Mucosa of descending colon (tissue), 3 donors: Measurements from ENCODE around the gene MAML2. TPM values are rescaled to one million over a fixed set of nuclear protein-coding genes. Genes with fewer than 3 reads are reported as not detected.

Experiments
- ATAC-seq: fragments of 200-7000 bp; cut with Tn5 transposase; one replicate; pipeline ENCODE4 v1.9.1; 2020; ENCODE audit warnings: mild to moderate bottlenecking, moderate library complexity
- DNase-seq, 3 donors: peaks; one replicate each; pipeline ENCODE4 v3.0.0-alpha.2; 2020
- H3K36me3 ChIP-seq: fragments of 200-600 bp; one replicate; pipeline ENCODE4 v1.8.0; 2021; ENCODE audit warnings: low read depth, mild to moderate bottlenecking
- H3K4me1 ChIP-seq: fragments of 200-600 bp; one replicate; pipeline ENCODE4 v1.8.0; 2021; ENCODE audit warnings: low read depth, mild to moderate bottlenecking
- H3K4me3 ChIP-seq: fragments of 200-600 bp; one replicate; pipeline ENCODE4 v1.8.0; 2021; ENCODE audit warnings: mild to moderate bottlenecking
- H3K9me3 ChIP-seq: fragments of 200-600 bp; one replicate; pipeline ENCODE4 v1.8.0; 2021; ENCODE audit warnings: mild to moderate bottlenecking
- intact Hi-C, 2 donors: fragments of 100-400 bp; cut with DNase I in 1 of 2; cut with micrococcal nuclease in 1 of 2; formaldehyde crosslinking; loops; one replicate each; pipeline versions ENCODE4 v1.11.0 to v1.11.1; 2022; cut with DNase I, micrococcal nuclease
- total RNA-seq, 3 donors: library from RNA; stranded (reverse); fragmentation: NEBNext Ultra II Directional in 2 of 3; extraction: Animal tissue kit (Norgen Biotek cat#: 25700) in 2 of 3; gene quantifications; one replicate each; pipeline versions ENCODE4 v1.2.1 to v1.2.4, GENCODE V29; 2021 to 2023
- TF ChIP-seq, protein P1 (sequence below): fragments of 200-600 bp; IDR thresholded peaks from one replicate; pipeline ENCODE4 v1.8.0; 2022; ENCODE audit warnings: antibody characterized with exemption, mild to moderate bottlenecking
- donor health status: DM: no; HTN: no; CAD: no; lungs with moderate emphysema.
- donor health status: DM: no; HTN: no; CAD: no.
- donor health status: DM: no; HTN: yes; CAD: no.

Gene MAML2
- total RNA-seq, 3 donors from 2014 or later: 15.2 to 26.4 (median 15.8) TPM

DNA sequence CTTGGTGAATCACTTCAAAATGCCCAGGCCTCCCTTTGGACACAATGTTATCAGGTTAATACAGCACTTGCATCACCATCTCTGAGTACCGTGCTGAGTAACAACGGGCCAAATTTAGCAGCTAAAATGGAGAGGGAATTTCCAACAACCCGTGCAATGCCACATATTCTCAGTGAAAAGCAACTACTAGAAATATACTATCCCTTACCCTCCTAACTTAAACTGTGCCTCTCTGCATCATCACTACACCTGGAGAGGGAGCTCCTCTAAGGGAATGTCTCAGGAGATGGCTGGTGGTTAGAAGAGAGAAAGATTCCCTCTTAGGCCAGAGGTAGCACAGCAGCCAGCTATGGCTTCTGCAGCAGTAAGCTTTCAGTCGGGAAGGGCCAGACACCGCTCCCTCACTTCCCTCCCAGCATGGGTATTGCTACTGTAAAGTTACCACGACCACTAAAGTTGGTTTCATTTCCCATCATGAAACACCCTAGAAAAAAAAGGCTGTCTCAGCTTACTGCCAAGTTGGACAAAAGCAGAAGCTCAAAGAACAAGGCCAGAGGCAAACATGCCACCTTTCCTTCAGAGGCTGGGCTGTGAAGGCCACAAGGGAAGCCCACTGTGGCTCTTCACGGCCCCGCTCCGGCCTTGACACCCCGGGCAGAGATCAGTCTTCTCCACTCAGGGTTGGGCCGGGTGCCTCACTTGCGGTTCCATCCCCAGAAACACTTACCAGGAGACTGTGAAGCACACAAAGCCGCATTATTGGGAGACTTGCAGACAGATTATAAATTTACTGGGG is 3.9 kb downstream of the MAML2 start:
- intact Hi-C loops: no loop called here
- peak; percentile 57 to 63 (median 58) for DNase-seq

DNA sequence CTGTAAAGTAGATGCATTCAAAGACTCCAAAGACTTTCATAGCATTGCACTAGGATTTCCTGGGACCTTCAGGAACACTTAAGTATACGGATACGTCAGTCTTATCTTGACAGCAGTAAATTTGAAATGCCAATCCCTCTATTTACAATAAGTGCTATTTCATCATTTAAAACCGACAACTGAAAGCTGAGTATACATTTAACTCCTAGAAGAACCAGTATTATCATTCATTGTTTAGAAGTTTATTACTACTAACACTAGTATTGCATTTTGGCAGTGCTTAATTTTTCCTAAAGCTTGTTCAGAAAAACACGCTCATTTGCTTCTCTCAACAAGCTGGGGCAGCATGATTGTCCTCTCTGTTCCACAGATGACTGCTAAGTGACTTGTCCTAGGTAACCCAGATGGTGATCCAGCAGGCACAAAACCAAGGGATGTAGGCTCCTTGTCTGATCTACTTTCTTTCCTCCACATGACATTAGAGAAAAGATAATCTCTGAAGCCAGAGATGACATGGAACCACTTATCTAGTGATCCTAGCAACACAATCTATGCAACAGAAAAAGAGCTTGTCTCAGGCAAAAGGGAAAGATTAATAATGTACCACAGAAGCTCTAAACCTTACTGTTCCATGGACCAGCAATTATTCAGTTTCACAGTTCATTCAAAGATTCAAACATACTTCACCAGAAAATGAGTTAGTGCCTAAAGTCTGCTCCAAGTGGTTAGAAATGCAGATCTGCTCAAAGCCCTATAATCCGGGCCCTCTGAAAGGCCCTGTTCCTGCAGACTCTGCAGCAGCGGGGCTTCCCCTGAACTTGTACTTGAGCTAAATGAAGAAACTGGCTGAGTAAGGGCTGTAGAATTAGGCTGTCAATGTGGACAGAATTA is 5.2 kb downstream of the MAML2 start:
- TF ChIP-seq, protein P1, sequence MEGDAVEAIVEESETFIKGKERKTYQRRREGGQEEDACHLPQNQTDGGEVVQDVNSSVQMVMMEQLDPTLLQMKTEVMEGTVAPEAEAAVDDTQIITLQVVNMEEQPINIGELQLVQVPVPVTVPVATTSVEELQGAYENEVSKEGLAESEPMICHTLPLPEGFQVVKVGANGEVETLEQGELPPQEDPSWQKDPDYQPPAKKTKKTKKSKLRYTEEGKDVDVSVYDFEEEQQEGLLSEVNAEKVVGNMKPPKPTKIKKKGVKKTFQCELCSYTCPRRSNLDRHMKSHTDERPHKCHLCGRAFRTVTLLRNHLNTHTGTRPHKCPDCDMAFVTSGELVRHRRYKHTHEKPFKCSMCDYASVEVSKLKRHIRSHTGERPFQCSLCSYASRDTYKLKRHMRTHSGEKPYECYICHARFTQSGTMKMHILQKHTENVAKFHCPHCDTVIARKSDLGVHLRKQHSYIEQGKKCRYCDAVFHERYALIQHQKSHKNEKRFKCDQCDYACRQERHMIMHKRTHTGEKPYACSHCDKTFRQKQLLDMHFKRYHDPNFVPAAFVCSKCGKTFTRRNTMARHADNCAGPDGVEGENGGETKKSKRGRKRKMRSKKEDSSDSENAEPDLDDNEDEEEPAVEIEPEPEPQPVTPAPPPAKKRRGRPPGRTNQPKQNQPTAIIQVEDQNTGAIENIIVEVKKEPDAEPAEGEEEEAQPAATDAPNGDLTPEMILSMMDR: no peak
- H3K4me3 ChIP-seq: no peak overlapping the region
- H3K9me3 ChIP-seq: no peaks in the 10 kb centered on the region
- intact Hi-C loops: no loop called here
- ATAC-seq (peak; percentile 36), DNase-seq (peak in 2 of 3 donors; percentile 37 to 61)
- H3K4me1 ChIP-seq: peaks cover 51% of the 10 kb centered on the region
- H3K36me3 ChIP-seq: no peaks in the 10 kb centered on the region

More for the DNA sequence above, 3.9 kb downstream of the MAML2 start:
- ATAC-seq: peak; percentile 25
- H3K9me3 ChIP-seq: no peaks in the 10 kb centered on the region
- H3K36me3 ChIP-seq: no peaks in the 10 kb centered on the region
- no peak overlapping the region for H3K4me3 ChIP-seq
- H3K4me1 ChIP-seq: peaks cover 44% of the 10 kb centered on the region
- TF ChIP-seq, protein P1: no peak

DNA sequence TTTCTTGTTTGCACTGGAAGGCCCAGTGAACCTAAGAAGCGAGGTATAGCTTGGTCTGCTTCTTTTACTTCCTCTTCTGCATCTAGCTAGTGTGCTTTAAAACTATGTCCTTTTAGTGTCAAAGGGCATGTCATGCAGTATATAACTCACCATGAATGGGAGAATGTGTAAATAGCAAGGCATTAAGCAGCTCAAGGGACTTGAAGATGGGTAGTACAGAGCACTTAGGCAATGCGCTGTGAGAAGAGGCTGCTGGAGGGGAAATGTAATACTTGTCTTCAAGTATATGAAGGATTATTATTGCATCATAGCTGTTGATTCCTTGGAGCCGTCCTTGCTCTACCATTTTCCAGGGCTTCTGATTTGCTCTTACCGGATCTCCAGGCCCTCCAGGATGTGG is 7.6 kb downstream of the MAML2 start:
- DNase-seq: no peak
- H3K4me1 ChIP-seq: peaks cover 54% of the 10 kb centered on the region
- H3K9me3 ChIP-seq: no peaks in the 10 kb centered on the region

DNA sequence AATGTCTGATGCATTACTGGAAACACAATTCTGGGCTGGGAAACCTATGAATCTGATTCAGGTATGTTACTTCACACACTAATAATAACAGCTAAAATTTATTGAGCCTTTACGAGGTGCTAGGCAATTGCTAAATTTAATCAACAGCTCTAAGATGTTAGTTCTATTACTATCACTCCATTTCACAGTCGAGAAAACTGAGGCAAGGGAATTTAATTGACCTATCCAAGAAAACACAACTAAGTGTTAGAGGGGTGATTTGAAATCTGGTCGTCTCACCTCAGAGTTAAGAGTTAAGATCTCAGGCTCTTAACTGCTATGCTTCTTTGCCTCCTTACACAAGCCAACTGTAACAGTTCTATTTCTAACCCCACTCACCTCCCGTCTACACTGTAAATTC is 8.8 kb downstream of the MAML2 start:
- H3K9me3 ChIP-seq: no peaks in the 10 kb centered on the region
- intact Hi-C loops: no loop called here
- no peak for ATAC-seq

More for the DNA sequence above, 7.6 kb downstream of the MAML2 start:
- ATAC-seq: peak; percentile 39
- no peak overlapping the region for H3K4me3 ChIP-seq
- TF ChIP-seq, protein P1: no peak
- H3K36me3 ChIP-seq: no peaks in the 10 kb centered on the region
- intact Hi-C loops: no loop called here

DNA sequence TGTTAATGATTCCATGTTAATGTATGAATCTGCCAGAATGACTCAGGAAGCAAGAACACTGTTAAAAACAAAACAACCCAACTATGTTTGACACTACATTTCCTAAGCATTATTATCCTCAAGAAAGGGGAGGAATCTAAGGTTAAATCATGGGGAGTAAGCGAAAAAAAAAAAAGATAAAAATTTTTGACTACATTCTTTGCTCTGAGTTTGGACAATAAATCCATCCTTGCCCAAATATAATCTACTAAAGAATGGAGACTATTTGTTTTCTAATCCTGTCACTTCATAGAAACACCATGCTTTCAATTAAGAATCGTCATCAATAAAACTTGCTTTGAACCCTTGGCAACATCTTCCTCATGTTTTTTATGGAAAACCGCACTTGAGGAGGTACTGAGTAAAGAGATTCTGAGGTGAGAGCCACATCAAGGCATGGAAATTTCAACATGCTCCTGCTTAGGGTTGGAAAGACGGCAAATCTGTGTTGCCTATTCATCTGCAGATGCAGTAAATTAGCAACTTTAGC is 9.7 kb downstream of the MAML2 start:
- Histone ChIP-seq H3K4me1 (peaks cover 33% of the 10 kb centered on the region), H3K4me3 (no peak overlapping the region), H3K36me3 (no peaks in the 10 kb centered on the region), H3K9me3 (no peaks in the 10 kb centered on the region)
- DNase-seq (no peak), ATAC-seq (no peak)
- TF ChIP-seq, protein P1: no peak
- intact Hi-C loops: no loop called here

More for the DNA sequence above, 8.8 kb downstream of the MAML2 start:
- no peak overlapping the region for H3K4me3 ChIP-seq
- DNase-seq: no peak
- H3K36me3 ChIP-seq: no peaks in the 10 kb centered on the region
- peaks cover 43% of the 10 kb centered on the region for H3K4me1 ChIP-seq
- TF ChIP-seq, protein P1: no peak
